ENCODE results near the gene PGLYRP3. TPM values are rescaled to one million over a fixed set of nuclear protein-coding genes. Genes with fewer than 3 reads are reported as not detected.
A peak's percentile ranks its signal among the peaks of the same experiment; 100 is the strongest.

Gene PGLYRP3
- polyA plus RNA-seq, 3 donors: not detected

DNA sequence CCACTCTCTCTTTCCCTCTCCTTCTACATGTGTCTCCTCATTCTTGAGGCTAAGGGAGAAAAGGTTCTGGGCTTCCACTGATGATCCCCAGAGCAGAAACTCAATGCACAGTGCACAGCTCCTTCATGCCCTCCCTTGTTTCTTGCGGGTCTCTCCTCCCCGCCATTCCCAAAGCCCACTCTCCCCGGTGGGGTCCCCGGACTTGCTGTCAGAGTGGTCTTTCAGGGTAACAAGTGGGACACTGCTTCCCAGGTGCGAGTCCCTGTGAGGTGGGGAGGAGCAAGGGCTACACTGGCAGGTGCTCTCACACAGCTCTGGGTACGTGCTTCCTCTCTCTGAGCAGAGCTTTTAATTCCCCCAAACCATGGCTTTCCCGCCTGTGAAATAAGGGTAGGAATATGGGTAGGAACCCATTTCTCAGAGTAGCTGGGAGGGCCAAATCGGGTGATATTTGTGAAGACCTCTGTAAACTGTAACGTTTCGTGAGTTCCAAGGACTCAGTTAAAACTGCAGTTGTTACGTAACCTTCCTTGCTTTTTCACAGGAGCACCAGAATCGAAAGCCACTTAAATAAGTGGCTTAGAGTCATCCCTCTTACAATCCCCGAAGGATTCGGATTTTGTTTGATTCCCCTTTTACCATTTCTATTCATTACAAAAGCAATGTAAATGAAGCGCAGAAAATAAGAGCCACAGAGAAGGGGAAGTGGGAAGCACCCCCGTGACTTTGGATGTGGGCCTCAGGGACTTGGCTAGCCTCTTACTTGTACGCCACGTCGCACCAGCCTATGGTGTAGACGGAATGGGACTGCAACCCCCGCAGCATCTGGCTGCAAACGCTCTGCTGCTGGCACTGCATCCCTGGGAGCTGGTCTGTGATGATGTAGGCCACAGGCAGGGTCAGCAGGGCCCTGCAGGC lies 6.2 kb downstream of the PGLYRP3 start:
- Histone ChIP-seq H4K20me1 (ENCODE audit: insufficient read depth, low read length) (no peaks in the 10 kb centered on the region), H3K9ac (ENCODE audit: insufficient read depth, low read length, poor library complexity, severe bottlenecking) (no peak overlapping the region), H3K9me3 (replicated peaks in 1 of 2; ENCODE audit: control insufficient read depth in 1 of 2, insufficient read depth in 1 of 2, low read length in 2 of 2) (no peaks in the 10 kb centered on the region), H3K4me1 (ENCODE audit: control insufficient read depth in 1 of 2, insufficient read depth in 2 of 2, low read length in 2 of 2) (peaks cover 7 to 11% of the 10 kb centered on the region in 2 donors), H3K36me3 (replicated peaks in 1 of 2; ENCODE audit: control insufficient read depth in 1 of 2, insufficient read depth in 2 of 2, low read length in 2 of 2) (no peaks in the 10 kb centered on the region), H3K79me2 (ENCODE audit: insufficient read depth, low read length) (no peaks in the 10 kb centered on the region), H3K4me3 (replicated peaks in 1 of 3; ENCODE audit: low read depth in 2 of 3, low read length in 3 of 3) (no peak overlapping the region), H3K4me2 (replicated peaks; ENCODE audit: extremely low read depth, low read length, poor library complexity, severe bottlenecking) (peak overlapping the region; percentile 3), H2AFZ (ENCODE audit: insufficient read depth, low read depth, low read length, poor library complexity, severe bottlenecking) (no peak overlapping the region), H3K27me3 (ENCODE audit: control insufficient read depth in 2 of 2, insufficient read depth in 2 of 2, low read length in 2 of 2) (no peaks in the 10 kb centered on the region), H3K27ac (ENCODE audit: low read depth in 1 of 2, low read length in 2 of 2) (no peak overlapping the region)
- Mint-ChIP-seq H3K4me3 (peak overlapping the region in 1 of 2 donors; percentile 3), H3K36me3 (no peaks in the 10 kb centered on the region), H3K4me1 (peaks cover 15% of the 10 kb centered on the region), H3K9me3 (peaks cover 0 to 2% (median 0%) of the 10 kb centered on the region in 7 donors), H3K27me3 (ENCODE audit: low read depth in 3 of 3) (peaks cover 2 to 7% (median 5%) of the 10 kb centered on the region in 3 donors), H3K27ac (peak overlapping the region in 1 of 7 donors; percentile 8)
- TF ChIP-seq, protein P1, sequence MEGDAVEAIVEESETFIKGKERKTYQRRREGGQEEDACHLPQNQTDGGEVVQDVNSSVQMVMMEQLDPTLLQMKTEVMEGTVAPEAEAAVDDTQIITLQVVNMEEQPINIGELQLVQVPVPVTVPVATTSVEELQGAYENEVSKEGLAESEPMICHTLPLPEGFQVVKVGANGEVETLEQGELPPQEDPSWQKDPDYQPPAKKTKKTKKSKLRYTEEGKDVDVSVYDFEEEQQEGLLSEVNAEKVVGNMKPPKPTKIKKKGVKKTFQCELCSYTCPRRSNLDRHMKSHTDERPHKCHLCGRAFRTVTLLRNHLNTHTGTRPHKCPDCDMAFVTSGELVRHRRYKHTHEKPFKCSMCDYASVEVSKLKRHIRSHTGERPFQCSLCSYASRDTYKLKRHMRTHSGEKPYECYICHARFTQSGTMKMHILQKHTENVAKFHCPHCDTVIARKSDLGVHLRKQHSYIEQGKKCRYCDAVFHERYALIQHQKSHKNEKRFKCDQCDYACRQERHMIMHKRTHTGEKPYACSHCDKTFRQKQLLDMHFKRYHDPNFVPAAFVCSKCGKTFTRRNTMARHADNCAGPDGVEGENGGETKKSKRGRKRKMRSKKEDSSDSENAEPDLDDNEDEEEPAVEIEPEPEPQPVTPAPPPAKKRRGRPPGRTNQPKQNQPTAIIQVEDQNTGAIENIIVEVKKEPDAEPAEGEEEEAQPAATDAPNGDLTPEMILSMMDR (IDR thresholded peaks at IDR 0.05): no peak
- peak; percentile 8 to 31 (median 14) for DNase-seq
- intact Hi-C loops (cut with micrococcal nuclease): no loop called here
- 40% methylated on average over 13 of the region's 22 CpGs for WGBS (ENCODE audit: insufficient coverage)

- TF ChIP-seq, protein P1 (IDR thresholded peaks at IDR 0.05): no peak
- Histone ChIP-seq H3K36me3 (replicated peaks in 1 of 2; ENCODE audit: control insufficient read depth in 1 of 2, insufficient read depth in 2 of 2, low read length in 2 of 2) (no peaks in the 10 kb centered on the region), H4K20me1 (ENCODE audit: insufficient read depth, low read length) (no peaks in the 10 kb centered on the region), H3K9ac (ENCODE audit: insufficient read depth, low read length, poor library complexity, severe bottlenecking) (no peak overlapping the region), H3K4me3 (replicated peaks in 1 of 3; ENCODE audit: low read depth in 2 of 3, low read length in 3 of 3) (no peak overlapping the region), H3K27me3 (ENCODE audit: control insufficient read depth in 2 of 2, insufficient read depth in 2 of 2, low read length in 2 of 2) (no peaks in the 10 kb centered on the region), H3K4me1 (ENCODE audit: control insufficient read depth in 1 of 2, insufficient read depth in 2 of 2, low read length in 2 of 2) (peaks cover 7 to 11% of the 10 kb centered on the region in 2 donors), H2AFZ (ENCODE audit: insufficient read depth, low read depth, low read length, poor library complexity, severe bottlenecking) (no peak overlapping the region), H3K4me2 (replicated peaks; ENCODE audit: extremely low read depth, low read length, poor library complexity, severe bottlenecking) (no peak overlapping the region), H3K9me3 (replicated peaks in 1 of 2; ENCODE audit: control insufficient read depth in 1 of 2, insufficient read depth in 1 of 2, low read length in 2 of 2) (no peaks in the 10 kb centered on the region), H3K27ac (ENCODE audit: low read depth in 1 of 2, low read length in 2 of 2) (no peak overlapping the region), H3K79me2 (ENCODE audit: insufficient read depth, low read length) (no peaks in the 10 kb centered on the region)
- WGBS (ENCODE audit: insufficient coverage): 100% methylated on average over 4 of the region's 6 CpGs
- peaks cover 0 to 2% (median 0%) of the 10 kb centered on the region in 7 donors for H3K9me3 Mint-ChIP-seq
- H3K4me3 Mint-ChIP-seq: no peak overlapping the region
- no peak overlapping the region for H3K27ac Mint-ChIP-seq
- intact Hi-C loops (cut with micrococcal nuclease): no loop called here
- no peak for DNase-seq
- no peaks in the 10 kb centered on the region for H3K36me3 Mint-ChIP-seq
- peaks cover 15% of the 10 kb centered on the region for H3K4me1 Mint-ChIP-seq
- H3K27me3 Mint-ChIP-seq (ENCODE audit: low read depth in 3 of 3): peaks cover 2 to 8% (median 5%) of the 10 kb centered on the region in 3 donors
These were observed 7.1 kb downstream of the PGLYRP3 start for GRCh38 chr1:153305682-153306081.

Data from CD14-positive monocyte (primary cell).